CD4-positive, alpha-beta T cell (primary cell): Measurements from ENCODE around the gene DBNDD1. TPM values are rescaled to one million over a fixed set of nuclear protein-coding genes. Genes with fewer than 3 reads are reported as not detected.
"Not testable (repeated sequence)": the region's sequence is repeated elsewhere in the genome, so short reads cannot be mapped to it uniquely, and the experiment has no call there.

ENCODE experiments used
- ATAC-seq: fragments of 200-7000 bp; cut with Tn5 transposase; one replicate; pipeline ENCODE4 v1.10.0; 2022; ENCODE audit warnings: mild to moderate bottlenecking; ENCODE audit not compliant: poor library complexity
- CTCF ChIA-PET: fragments of 350-600 bp; sonication (Branson Sonifier 250); formaldehyde crosslinking; loops from one replicate; lab custom pipeline; 2021; ENCODE audit warnings: antibody characterized with exemption, inconsistent platforms; lab: Charles Lee
- POLR2A ChIA-PET: fragments of 350-600 bp; sonication (Branson Sonifier 250); formaldehyde crosslinking; loops from one replicate; lab custom pipeline; 2021; ENCODE audit warnings: antibody characterized with exemption, inconsistent platforms; lab: Charles Lee
- DNase-seq, 14 experiments: peaks; one replicate each; pipeline ENCODE4 v3.0.0-alpha.2; 2013 to 2020; ENCODE audit warnings: mixed read lengths in 2 of 14
- H3K27ac ChIP-seq, 2 donors: one replicate each; pipeline versions ENCODE4 v1.5.1 to v1.7.0; 2013; ENCODE audit warnings: low read length in 2 of 2, low read depth in 1 of 2, mild to moderate bottlenecking in 1 of 2
- H3K27me3 ChIP-seq, 2 experiments: 1 replicate in 1 of 2; 2 replicates in 1 of 2; pipeline versions ENCODE4 v1.6.1 to v1.7.0; 2013; ENCODE audit warnings: low read length in 2 of 2, control low read depth in 1 of 2, mild to moderate bottlenecking in 1 of 2, moderate library complexity in 1 of 2; ENCODE audit not compliant: insufficient read depth in 2 of 2, control insufficient read depth in 1 of 2
- H3K36me3 ChIP-seq: one replicate; pipeline ENCODE4 v1.6.1; 2013; ENCODE audit warnings: low read length, control low read depth; ENCODE audit not compliant: insufficient read depth
- H3K4me1 ChIP-seq: one replicate; pipeline ENCODE4 v1.6.1; 2013; ENCODE audit warnings: low read length, control low read depth; ENCODE audit not compliant: insufficient read depth
- H3K4me3 ChIP-seq: one replicate; pipeline ENCODE4 v1.5.1; 2013; ENCODE audit warnings: mild to moderate bottlenecking, low read length, moderate library complexity
- H3K9me3 ChIP-seq, 2 experiments: 1 replicate in 1 of 2; 2 replicates in 1 of 2; pipeline versions ENCODE4 v1.6.1 to v1.7.0; 2013; ENCODE audit warnings: low read length in 2 of 2, mild to moderate bottlenecking in 2 of 2, control low read depth in 1 of 2, moderate library complexity in 1 of 2; ENCODE audit not compliant: control insufficient read depth in 1 of 2, insufficient read depth in 1 of 2
- H3K27ac Mint-ChIP-seq: one replicate; pipeline ENCODE4 v1.8.0; 2020; ENCODE audit warnings: mixed read lengths
- H3K27me3 Mint-ChIP-seq: one replicate; pipeline ENCODE4 v1.8.0; 2021; ENCODE audit warnings: mixed read lengths
- H3K36me3 Mint-ChIP-seq: one replicate; pipeline ENCODE4 v1.8.0; 2021; ENCODE audit warnings: low read depth, mixed read lengths
- H3K4me1 Mint-ChIP-seq: one replicate; pipeline ENCODE4 v1.8.0; 2021; ENCODE audit warnings: low read depth, mixed read lengths
- H3K4me3 Mint-ChIP-seq: one replicate; pipeline ENCODE4 v1.8.0; 2020; ENCODE audit warnings: mild to moderate bottlenecking, mixed read lengths
- H3K9me3 Mint-ChIP-seq: one replicate; pipeline ENCODE4 v1.8.0; 2020; ENCODE audit warnings: mixed read lengths
- CTCF ChIP-seq: fragments of 200-600 bp; IDR thresholded peaks from one replicate; pipeline ENCODE4 v1.8.0; 2022; ENCODE audit warnings: antibody characterized with exemption, mild to moderate bottlenecking
- intact Hi-C, 2 experiments: fragments of 100-400 bp; cut with DNase I in 1 of 2; cut with micrococcal nuclease in 1 of 2; formaldehyde crosslinking; loops; one replicate each; pipeline versions ENCODE4 v1.15.1 to v1.9.0; 2023 to 2025; cut with DNase I, micrococcal nuclease
- total RNA-seq, 174 experiments: library from RNA in 2 of 174; stranded (reverse) in 2 of 174; gene quantifications; one replicate each; pipeline ENCODE4 v1.2.3 and lab custom pipeline; 2021 to 2026

Gene DBNDD1
- total RNA-seq, 2 experiments from 2014 or later, result 2.6 to 2.8 TPM

- H3K27ac ChIP-seq, result peak overlapping the region in 1 of 2 donors; percentile 63
- no peaks in the 10 kb centered on the region for H3K27me3 Mint-ChIP-seq
- peaks cover 35% of the 10 kb centered on the region for H3K4me1 Mint-ChIP-seq
- H3K36me3 Mint-ChIP-seq, result peaks cover 4% of the 10 kb centered on the region
- peak overlapping the region; percentile 66 for H3K27ac Mint-ChIP-seq
- ChIA-PET POLR2A (interaction anchor here (1.0 to 2.8 kb wide), 3 partner anchors 12 to 98 kb away, joined by 3 to 13 read pairs (median 3); partner anchors contain the start of gene TCF25), CTCF (no interaction called here)
- H3K27me3 ChIP-seq, result no peaks in the 10 kb centered on the region
- intact Hi-C loops, result loop anchor here in 1 of 2 experiments (1.0 to 10.0 kb wide), 4 partner anchors 23 to 1267 kb away; partner anchors contain the start of genes CTU2, DEF8, FANCA and RNF166
- H3K4me3 Mint-ChIP-seq, result peak overlapping the region; percentile 84
- H3K4me3 ChIP-seq, result peak overlapping the region; percentile 96
- peaks cover 4% of the 10 kb centered on the region for H3K36me3 ChIP-seq
- no peak for TF ChIP-seq CTCF
- ATAC-seq (no peak), DNase-seq (peak in 2 of 14 experiments; percentile 5 to 11)
- H3K4me1 ChIP-seq, result peaks cover 38% of the 10 kb centered on the region
- H3K9me3 ChIP-seq, result no peaks in the 10 kb centered on the region
- no peaks in the 10 kb centered on the region for H3K9me3 Mint-ChIP-seq
Observed at GRCh38 chr16:89971495-89972243, 47.6 kb downstream of the DBNDD1 start.

GRCh38 chr16:89969741-89970410, 49.4 kb downstream of the DBNDD1 start:
- intact Hi-C loops, result loop anchor here in 1 of 2 experiments (5.0 to 10.0 kb wide), 2 partner anchors 153 to 1265 kb away; partner anchors contain the start of genes CTU2, FANCA and RNF166
- peaks cover 10% of the 10 kb centered on the region for H3K36me3 Mint-ChIP-seq
- peaks cover 2% of the 10 kb centered on the region for H3K36me3 ChIP-seq
- H3K4me1 ChIP-seq, result peaks cover 38% of the 10 kb centered on the region
- no peak overlapping the region for H3K27ac ChIP-seq
- no peak overlapping the region for H3K27ac Mint-ChIP-seq
- no peaks in the 10 kb centered on the region for H3K9me3 ChIP-seq
- no peaks in the 10 kb centered on the region for H3K9me3 Mint-ChIP-seq
- no peaks in the 10 kb centered on the region for H3K27me3 ChIP-seq
- peak overlapping the region; percentile 20 for H3K4me3 Mint-ChIP-seq
- no peak for TF ChIP-seq CTCF
- H3K4me3 ChIP-seq, result no peak overlapping the region
- DNase-seq, result no peak
- CTCF ChIA-PET, result no interaction called here
- POLR2A ChIA-PET, result no interaction called here
- peaks cover 30% of the 10 kb centered on the region for H3K4me1 Mint-ChIP-seq
- no peaks in the 10 kb centered on the region for H3K27me3 Mint-ChIP-seq
- no peak for ATAC-seq

GRCh38 chr16:89968074-89968473, 51.2 kb downstream of the DBNDD1 start:
- CTCF ChIA-PET, H3K9me3 ChIP-seq, H3K36me3 ChIP-seq, H3K27ac ChIP-seq, H3K27me3 Mint-ChIP-seq, intact Hi-C loops, H3K9me3 Mint-ChIP-seq, POLR2A ChIA-PET, H3K27ac Mint-ChIP-seq, H3K27me3 ChIP-seq, H3K4me3 ChIP-seq, ATAC-seq, DNase-seq: not testable (repeated sequence)
- H3K4me1 ChIP-seq, result peaks cover 24% of the 10 kb centered on the region
- Mint-ChIP-seq H3K4me3 (peak overlapping the region; percentile 15), H3K4me1 (peaks cover 15% of the 10 kb centered on the region), H3K36me3 (peaks cover 18% of the 10 kb centered on the region)

- H3K27me3 ChIP-seq, POLR2A ChIA-PET, H3K9me3 Mint-ChIP-seq, CTCF ChIA-PET, H3K9me3 ChIP-seq, H3K27me3 Mint-ChIP-seq, H3K4me3 Mint-ChIP-seq, intact Hi-C loops, H3K27ac ChIP-seq, H3K36me3 ChIP-seq, H3K4me3 ChIP-seq, H3K27ac Mint-ChIP-seq, ATAC-seq: not testable (repeated sequence)
- Mint-ChIP-seq H3K36me3 (peaks cover 14% of the 10 kb centered on the region), H3K4me1 (peaks cover 12% of the 10 kb centered on the region)
- peak in 1 of 14 experiments; percentile 23 for DNase-seq
- peaks cover 22% of the 10 kb centered on the region for H3K4me1 ChIP-seq
Observed at GRCh38 chr16:89967436-89967835, 51.8 kb downstream of the DBNDD1 start.
